Caco-2 (cell line): Measurements from ENCODE around the gene PADI4. TPM values are rescaled to one million over a fixed set of nuclear protein-coding genes. Genes with fewer than 3 reads are reported as not detected.

Experiments used
- Bru-seq: library from RNA; stranded (reverse); fragments of 400-500 nt; gene quantifications from one replicate; lab custom pipeline; 2021; lab: Mats Ljungman, UMichigan
- BruChase-seq, 2 experiments: library from RNA; stranded (reverse); fragments of 400-500 nt; gene quantifications; one replicate each; lab custom pipeline; 2021; lab: Mats Ljungman, UMichigan
- BruUV-seq: library from RNA; stranded (reverse); fragments of 400-500 nt; replicated peaks from 2 replicates; lab custom pipeline; 2021; lab: Mats Ljungman, UMichigan
- CTCF ChIA-PET: fragments of 300-600 bp; sonication (Branson Sonifier 250); formaldehyde crosslinking; loops from one replicate; lab custom pipeline; 2022; ENCODE audit warnings: antibody characterized with exemption; lab: Charles Lee
- POLR2A ChIA-PET: fragments of 300-600 bp; sonication (Branson Sonifier 250); formaldehyde crosslinking; loops from one replicate; lab custom pipeline; 2022; ENCODE audit warnings: antibody characterized with exemption; lab: Charles Lee
- DNase-seq, 2 experiments: peaks; one replicate each; pipeline versions ENCODE4 v3.0.0 to v3.0.0-alpha.2; 2020 to 2022
- H3K27me3 ChIP-seq: replicated peaks from 2 replicates; pipeline ENCODE4 v1.6.0; 2011; ENCODE audit warnings: low read length; ENCODE audit not compliant: control insufficient read depth, insufficient read depth
- H3K36me3 ChIP-seq: 2 replicates; pipeline ENCODE4 v1.5.1; 2011; ENCODE audit warnings: low read length; ENCODE audit not compliant: control insufficient read depth, insufficient read depth
- H3K4me1 ChIP-seq: fragments of 250-450 bp; sonication (Bioruptor Pico); 2 replicates; pipeline ENCODE4 v1.5.1; 2020; ENCODE audit warnings: mild to moderate bottlenecking
- H3K4me3 ChIP-seq: 2 replicates; pipeline ENCODE4 v1.5.1; 2011; ENCODE audit warnings: low read depth, mild to moderate bottlenecking, control low read depth, low read length
- H3K9me3 ChIP-seq: fragments of 250-450 bp; sonication (Bioruptor Pico); 2 replicates; pipeline ENCODE4 v1.5.1; 2020; ENCODE audit warnings: mild to moderate bottlenecking, moderate library complexity
- H3K27ac Mint-ChIP-seq: one replicate; pipeline ENCODE4 v1.8.0; 2022; ENCODE audit warnings: mixed read lengths; ENCODE audit not compliant: unreplicated experiment
- H3K27me3 Mint-ChIP-seq: one replicate; pipeline ENCODE4 v1.8.0; 2022; ENCODE audit warnings: mixed read lengths; ENCODE audit not compliant: insufficient read depth, unreplicated experiment
- H3K36me3 Mint-ChIP-seq: one replicate; pipeline ENCODE4 v1.8.0; 2022; ENCODE audit warnings: mild to moderate bottlenecking, mixed read lengths; ENCODE audit not compliant: insufficient read depth, unreplicated experiment
- H3K4me1 Mint-ChIP-seq: one replicate; pipeline ENCODE4 v1.8.0; 2022; ENCODE audit warnings: low read depth, mixed read lengths; ENCODE audit not compliant: unreplicated experiment
- H3K4me3 Mint-ChIP-seq: one replicate; pipeline ENCODE4 v1.8.0; 2022; ENCODE audit warnings: mild to moderate bottlenecking, moderate library complexity, mixed read lengths; ENCODE audit not compliant: unreplicated experiment
- H3K9me3 Mint-ChIP-seq: one replicate; pipeline ENCODE4 v1.8.0; 2022; ENCODE audit warnings: mixed read lengths; ENCODE audit not compliant: unreplicated experiment
- CTCF ChIP-seq, 2 experiments: fragments of 200-600 bp in 1 of 2; IDR thresholded peaks; 1 replicate in 1 of 2; 2 replicates in 1 of 2; pipeline versions ENCODE4 v1.5.1 to v1.8.0; 2011 to 2022; ENCODE audit warnings: antibody characterized with exemption in 1 of 2, control low read depth in 1 of 2, inconsistent platforms in 1 of 2, low read depth in 1 of 2, low read length in 1 of 2, mild to moderate bottlenecking in 1 of 2, moderate library complexity in 1 of 2; ENCODE audit not compliant: insufficient read depth in 1 of 2, severe bottlenecking in 1 of 2, unreplicated experiment in 1 of 2
- intact Hi-C: fragments of 100-400 bp; cut with micrococcal nuclease; formaldehyde crosslinking; loops from one replicate; pipeline ENCODE4 v1.10.0; 2022; ENCODE audit not compliant: unreplicated experiment
- long read RNA-seq: library from polyadenylated mRNA; stranded (forward); transcript quantifications from one replicate; pipeline ENCODE4 v2.0.0, GENCODE V29; 2022
- total RNA-seq: library from RNA; stranded (reverse); gene quantifications from 2 replicates; pipeline ENCODE4 v1.2.3, GENCODE V29; 2022

The PADI4 gene
- total RNA-seq (not detected in 2 replicates), Bru-seq, nascent RNA (not detected), BruChase-seq, experiment 1, labeled RNA remaining after a 2-hour chase (not detected), BruChase-seq, experiment 2, labeled RNA remaining after a 6-hour chase (percentile 2 among the genes with signal in this experiment)
- long read RNA-seq = 0 reads

- no peak for DNase-seq
- no peak within 1 kb of the TSS for H3K27ac Mint-ChIP-seq
Observed at GRCh38 chr1:17307946-17308345, at the start of gene PADI4. Gene PADI4, plus strand, starts transcription at chr1:17308197. Its CDS starts 26 bp downstream, at chr1:17308223.

GRCh38 chr1:17258758-17259130 is 49.3 kb upstream of the PADI4 start:
- no TSS peak for BruUV-seq
- no peaks in the 10 kb centered on the region for H3K9me3 Mint-ChIP-seq
- no peaks in the 10 kb centered on the region for H3K36me3 Mint-ChIP-seq
- Histone ChIP-seq H3K27me3 (no peaks in the 10 kb centered on the region), H3K4me3 (no peak overlapping the region), H3K9me3 (no peaks in the 10 kb centered on the region), H3K36me3 (no peaks in the 10 kb centered on the region), H3K4me1 (no peaks in the 10 kb centered on the region)
- no peak for DNase-seq
- CTCF ChIA-PET = no interaction called here
- no peak overlapping the region for H3K4me3 Mint-ChIP-seq
- POLR2A ChIA-PET = no interaction called here
- no peak for TF ChIP-seq CTCF (IDR thresholded peaks at IDR 0.05; ENCODE audit: insufficient read depth in 1 of 2, low read depth in 1 of 2, low read length in 1 of 2, severe bottlenecking in 1 of 2, unreplicated experiment in 1 of 2)
- no peak overlapping the region for H3K27ac Mint-ChIP-seq
- H3K27me3 Mint-ChIP-seq = no peaks in the 10 kb centered on the region
- intact Hi-C loops = no loop called here
- H3K4me1 Mint-ChIP-seq = no peaks in the 10 kb centered on the region

More at GRCh38 chr1:17307946-17308345, at the start of gene PADI4:
- Histone ChIP-seq H3K9me3 (no peaks in the 10 kb centered on the region), H3K4me1 (no peaks in the 10 kb centered on the region), H3K36me3 (no peaks in the 10 kb centered on the region), H3K4me3 (no peak within 1 kb of the TSS), H3K27me3 (no peaks in the 10 kb centered on the region)
- POLR2A ChIA-PET = no interaction called here
- H3K4me3 Mint-ChIP-seq = no peak within 1 kb of the TSS
- no peak for TF ChIP-seq CTCF (IDR thresholded peaks at IDR 0.05; ENCODE audit: insufficient read depth in 1 of 2, low read depth in 1 of 2, low read length in 1 of 2, severe bottlenecking in 1 of 2, unreplicated experiment in 1 of 2)
- CTCF ChIA-PET = no interaction called here
- no peaks in the 10 kb centered on the region for H3K36me3 Mint-ChIP-seq
- H3K4me1 Mint-ChIP-seq = peaks cover 5% of the 10 kb centered on the region
- intact Hi-C loops = no loop called here
- peaks cover 3% of the 10 kb centered on the region for H3K27me3 Mint-ChIP-seq
- no peaks in the 10 kb centered on the region for H3K9me3 Mint-ChIP-seq
- no TSS peak for BruUV-seq

DNA sequence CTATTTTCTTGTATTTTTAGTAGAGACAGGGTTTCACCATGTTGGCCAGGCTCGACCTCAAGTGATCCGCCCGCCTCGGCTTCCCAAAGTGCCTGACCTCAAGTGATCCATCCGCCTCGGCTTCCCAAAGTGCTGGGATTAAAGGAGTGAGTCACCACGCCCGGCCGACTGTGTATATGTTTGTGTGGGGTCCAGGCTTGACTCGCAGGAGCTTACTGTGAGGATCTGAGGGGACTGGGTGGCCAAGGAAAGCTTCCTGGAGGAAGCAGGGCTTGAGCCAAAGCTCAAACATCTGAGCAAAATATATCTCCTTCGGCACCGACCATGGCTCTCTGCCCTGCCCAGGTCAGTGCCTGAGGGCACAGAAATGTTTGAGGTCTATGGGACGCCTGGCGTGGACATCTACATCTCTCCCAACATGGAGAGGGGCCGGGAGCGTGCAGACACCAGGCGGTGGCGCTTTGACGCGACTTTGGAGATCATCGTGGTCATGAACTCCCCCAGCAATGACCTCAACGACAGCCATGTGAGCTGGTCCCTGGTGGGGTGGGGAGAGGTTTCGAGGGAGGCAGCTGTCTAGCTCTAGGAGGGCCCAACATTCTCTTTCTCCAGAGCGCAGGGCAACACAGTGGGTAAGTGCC is 48.6 kb upstream of the PADI4 start:
- no peak for DNase-seq
- Histone ChIP-seq H3K9me3 (no peaks in the 10 kb centered on the region), H3K4me1 (no peaks in the 10 kb centered on the region), H3K36me3 (no peaks in the 10 kb centered on the region), H3K4me3 (no peak overlapping the region), H3K27me3 (no peaks in the 10 kb centered on the region)
- BruUV-seq = no TSS peak
- Mint-ChIP-seq H3K9me3 (no peaks in the 10 kb centered on the region), H3K36me3 (no peaks in the 10 kb centered on the region), H3K4me3 (no peak overlapping the region), H3K4me1 (no peaks in the 10 kb centered on the region), H3K27ac (no peak overlapping the region), H3K27me3 (no peaks in the 10 kb centered on the region)
- no peak for TF ChIP-seq CTCF (IDR thresholded peaks at IDR 0.05; ENCODE audit: insufficient read depth in 1 of 2, low read depth in 1 of 2, low read length in 1 of 2, severe bottlenecking in 1 of 2, unreplicated experiment in 1 of 2)
- POLR2A ChIA-PET = no interaction called here
- intact Hi-C loops = no loop called here
- CTCF ChIA-PET = no interaction called here
